HEK293 (cell line): ENCODE results near the gene C1orf216.
A peak's percentile ranks its signal among the peaks of the same experiment; 100 is the strongest.

Experiments used
- CTCF ChIA-PET: fragments of 350-600 bp; formaldehyde crosslinking; extraction: SDS; loops from one replicate; lab custom pipeline; 2021; ENCODE audit warnings: antibody characterized with exemption; lab: Yijun Ruan, JAX
- POLR2A ChIA-PET: fragments of 300-600 bp; formaldehyde crosslinking; extraction: SDS; loops from one replicate; lab custom pipeline; 2020; ENCODE audit warnings: antibody characterized with exemption, inconsistent platforms; lab: Yijun Ruan, JAX
- H3K27ac ChIP-seq: fragments of 200-500 bp; sonication (Bioruptor generic); 2 replicates; pipeline ENCODE4 v1.5.1; 2014; ENCODE audit warnings: low read depth, low read length, control low read depth, inconsistent platforms; ENCODE audit errors: extremely low read depth
- H3K36me3 ChIP-seq, 2 experiments: fragments of 200-500 bp in 1 of 2; sonication (Bioruptor generic) in 1 of 2; 1 replicate in 1 of 2; 2 replicates in 1 of 2; pipeline ENCODE4 v1.5.1; 2014 to 2017; ENCODE audit warnings: inconsistent platforms in 2 of 2, low read length in 2 of 2; ENCODE audit not compliant: control insufficient read depth in 2 of 2, insufficient read depth in 1 of 2
- H3K4me1 ChIP-seq: fragments of 200-500 bp; sonication (Bioruptor generic); 2 replicates; pipeline ENCODE4 v1.5.1; 2014; ENCODE audit warnings: mild to moderate bottlenecking, low read length, inconsistent platforms; ENCODE audit not compliant: control insufficient read depth, insufficient read depth
- H3K4me3 ChIP-seq: 2 replicates; pipeline ENCODE4 v1.5.1; 2011; ENCODE audit warnings: low read depth, mild to moderate bottlenecking, control low read depth, low read length, moderate library complexity
- H3K9me3 ChIP-seq: fragments of 200-500 bp; sonication (Bioruptor generic); 2 replicates; pipeline ENCODE4 v1.5.1; 2014; ENCODE audit warnings: low read depth, low read length, inconsistent platforms; ENCODE audit not compliant: control insufficient read depth, insufficient read depth
- EGR2 ChIP-seq: fragments of 450-650 bp; formaldehyde crosslinking; IDR thresholded peaks from 2 replicates; pipeline ENCODE4 v1.5.1; 2016; ENCODE audit warnings: low read depth, missing biosample characterization, missing genetic modification characterization
- IKZF3 ChIP-seq: fragments of 450-650 bp; IDR thresholded peaks from 2 replicates; pipeline ENCODE4 v1.5.0; 2018; ENCODE audit warnings: missing biosample characterization, mild to moderate bottlenecking, missing genetic modification characterization, moderate library complexity
- KLF9 ChIP-seq: fragments of 450-650 bp; formaldehyde crosslinking; IDR thresholded peaks from 2 replicates; pipeline ENCODE4 v1.5.1; 2016; ENCODE audit warnings: missing biosample characterization, missing genetic modification characterization, low read depth
- MZF1 ChIP-seq: fragments of 450-650 bp; formaldehyde crosslinking; IDR thresholded peaks from 2 replicates; pipeline ENCODE4 v1.5.1; 2017; ENCODE audit warnings: missing biosample characterization, missing genetic modification characterization, borderline replicate concordance
- ZBTB17 ChIP-seq: fragments of 450-650 bp; formaldehyde crosslinking; IDR thresholded peaks from 2 replicates; pipeline ENCODE4 v1.5.1; 2016; ENCODE audit warnings: missing biosample characterization, missing genetic modification characterization
- ZBTB20 ChIP-seq: fragments of 450-650 bp; formaldehyde crosslinking; IDR thresholded peaks from 2 replicates; pipeline ENCODE4 v1.5.1; 2016; ENCODE audit warnings: missing biosample characterization, missing genetic modification characterization
- ZBTB48 ChIP-seq: fragments of 450-650 bp; formaldehyde crosslinking; IDR thresholded peaks from 2 replicates; pipeline ENCODE4 v1.5.1; 2016; ENCODE audit warnings: missing biosample characterization, missing genetic modification characterization
- ZFHX2 ChIP-seq: fragments of 450-650 bp; formaldehyde crosslinking; conservative IDR thresholded peaks from 2 replicates; pipeline ENCODE4 v1.5.1; 2016; ENCODE audit warnings: missing biosample characterization, missing genetic modification characterization
- ZFP3 ChIP-seq: fragments of 450-650 bp; formaldehyde crosslinking; IDR thresholded peaks from 2 replicates; pipeline ENCODE4 v1.5.1; 2016; ENCODE audit warnings: low read depth, missing biosample characterization, missing genetic modification characterization
- ZFP69B ChIP-seq: fragments of 450-650 bp; formaldehyde crosslinking; IDR thresholded peaks from 2 replicates; pipeline ENCODE4 v1.5.1; 2016; ENCODE audit warnings: missing biosample characterization, missing genetic modification characterization
- ZIC2 ChIP-seq: fragments of 450-650 bp; formaldehyde crosslinking; IDR thresholded peaks from 2 replicates; pipeline ENCODE4 v1.5.1; 2016; ENCODE audit warnings: missing biosample characterization, missing genetic modification characterization
- ZNF558 ChIP-seq: fragments of 450-650 bp; formaldehyde crosslinking; IDR thresholded peaks from 2 replicates; pipeline ENCODE4 v1.5.1; 2016; ENCODE audit warnings: missing biosample characterization, missing genetic modification characterization
- ZNF600 ChIP-seq: fragments of 450-650 bp; formaldehyde crosslinking; IDR thresholded peaks from 2 replicates; pipeline ENCODE4 v1.5.1; 2016; ENCODE audit warnings: missing biosample characterization, missing genetic modification characterization
- TF ChIP-seq, protein P1 (sequence below): fragments of 450-650 bp; IDR thresholded peaks from 2 replicates; pipeline ENCODE4 v1.5.1; 2018; ENCODE audit warnings: missing biosample characterization, mild to moderate bottlenecking, missing genetic modification characterization
- TF ChIP-seq, protein P2 (sequence below): fragments of 450-650 bp; formaldehyde crosslinking; IDR thresholded peaks from 2 replicates; pipeline ENCODE4 v1.5.1; 2017; ENCODE audit warnings: missing biosample characterization, missing genetic modification characterization
- TF ChIP-seq, protein P3 (sequence below): fragments of 450-650 bp; formaldehyde crosslinking; IDR thresholded peaks from 2 replicates; pipeline ENCODE4 v1.5.1; 2016; ENCODE audit warnings: missing biosample characterization, missing genetic modification characterization
- TF ChIP-seq, protein P4 (sequence below): fragments of 450-650 bp; formaldehyde crosslinking; IDR thresholded peaks from 2 replicates; pipeline ENCODE4 v1.5.1; 2016; ENCODE audit warnings: missing biosample characterization, missing genetic modification characterization
- TF ChIP-seq, protein P5 (sequence below): fragments of 450-650 bp; formaldehyde crosslinking; IDR thresholded peaks from 2 replicates; pipeline ENCODE4 v1.5.1; 2016; ENCODE audit warnings: missing biosample characterization, missing genetic modification characterization
- TF ChIP-seq, protein P6 (sequence below): fragments of 450-650 bp; formaldehyde crosslinking; IDR thresholded peaks from 2 replicates; pipeline ENCODE4 v1.5.1; 2017; ENCODE audit warnings: missing biosample characterization, mild to moderate bottlenecking, missing genetic modification characterization, moderate library complexity

C1orf216 gene

DNA sequence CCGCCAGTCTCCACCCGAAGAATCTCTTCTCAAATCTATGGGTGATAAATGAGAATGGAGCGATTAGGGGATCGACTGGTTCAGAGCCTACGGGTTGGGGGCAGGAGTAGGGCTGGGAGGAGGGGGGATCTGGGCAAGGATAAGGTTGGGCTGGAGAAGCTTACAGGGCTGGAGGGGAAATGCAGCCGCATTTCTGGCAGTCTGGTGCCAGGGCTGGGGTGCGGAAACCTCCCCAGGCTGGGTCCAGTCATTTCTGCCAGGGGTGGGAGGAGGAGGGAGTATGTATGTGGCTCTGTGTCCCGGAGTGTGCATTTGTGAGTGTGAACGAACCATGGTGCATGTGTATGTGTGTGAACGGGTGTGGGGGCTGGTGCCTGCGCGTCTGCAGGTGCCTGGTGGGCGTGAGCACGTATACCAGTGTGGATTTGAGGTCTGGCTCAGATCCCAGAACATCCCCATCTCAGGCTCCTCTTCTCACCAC lies 10.2 kb downstream of the C1orf216 start:
- Histone ChIP-seq H3K4me3 (peak overlapping the region; percentile 26), H3K9me3 (no peaks in the 10 kb centered on the region), H3K4me1 (peaks cover 3% of the 10 kb centered on the region; the same call in 1 of the 2 replicates), H3K36me3 (no peaks in the 10 kb centered on the region), H3K27ac (peak overlapping the region; percentile 43; the same call in 1 of the 2 replicates)
- peak; percentile 48 for TF ChIP-seq ZBTB48 (tag by site-specific recombination)
- no peak for TF ChIP-seq ZNF558
- TF ChIP-seq, protein P1, sequence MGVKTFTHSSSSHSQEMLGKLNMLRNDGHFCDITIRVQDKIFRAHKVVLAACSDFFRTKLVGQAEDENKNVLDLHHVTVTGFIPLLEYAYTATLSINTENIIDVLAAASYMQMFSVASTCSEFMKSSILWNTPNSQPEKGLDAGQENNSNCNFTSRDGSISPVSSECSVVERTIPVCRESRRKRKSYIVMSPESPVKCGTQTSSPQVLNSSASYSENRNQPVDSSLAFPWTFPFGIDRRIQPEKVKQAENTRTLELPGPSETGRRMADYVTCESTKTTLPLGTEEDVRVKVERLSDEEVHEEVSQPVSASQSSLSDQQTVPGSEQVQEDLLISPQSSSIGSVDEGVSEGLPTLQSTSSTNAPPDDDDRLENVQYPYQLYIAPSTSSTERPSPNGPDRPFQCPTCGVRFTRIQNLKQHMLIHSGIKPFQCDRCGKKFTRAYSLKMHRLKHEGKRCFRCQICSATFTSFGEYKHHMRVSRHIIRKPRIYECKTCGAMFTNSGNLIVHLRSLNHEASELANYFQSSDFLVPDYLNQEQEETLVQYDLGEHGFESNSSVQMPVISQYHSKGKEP (tag by site-specific recombination): no peak
- TF ChIP-seq, protein P2, sequence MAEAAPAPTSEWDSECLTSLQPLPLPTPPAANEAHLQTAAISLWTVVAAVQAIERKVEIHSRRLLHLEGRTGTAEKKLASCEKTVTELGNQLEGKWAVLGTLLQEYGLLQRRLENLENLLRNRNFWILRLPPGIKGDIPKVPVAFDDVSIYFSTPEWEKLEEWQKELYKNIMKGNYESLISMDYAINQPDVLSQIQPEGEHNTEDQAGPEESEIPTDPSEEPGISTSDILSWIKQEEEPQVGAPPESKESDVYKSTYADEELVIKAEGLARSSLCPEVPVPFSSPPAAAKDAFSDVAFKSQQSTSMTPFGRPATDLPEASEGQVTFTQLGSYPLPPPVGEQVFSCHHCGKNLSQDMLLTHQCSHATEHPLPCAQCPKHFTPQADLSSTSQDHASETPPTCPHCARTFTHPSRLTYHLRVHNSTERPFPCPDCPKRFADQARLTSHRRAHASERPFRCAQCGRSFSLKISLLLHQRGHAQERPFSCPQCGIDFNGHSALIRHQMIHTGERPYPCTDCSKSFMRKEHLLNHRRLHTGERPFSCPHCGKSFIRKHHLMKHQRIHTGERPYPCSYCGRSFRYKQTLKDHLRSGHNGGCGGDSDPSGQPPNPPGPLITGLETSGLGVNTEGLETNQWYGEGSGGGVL (tag by site-specific recombination): peak; percentile 89
- TF ChIP-seq, protein P3, sequence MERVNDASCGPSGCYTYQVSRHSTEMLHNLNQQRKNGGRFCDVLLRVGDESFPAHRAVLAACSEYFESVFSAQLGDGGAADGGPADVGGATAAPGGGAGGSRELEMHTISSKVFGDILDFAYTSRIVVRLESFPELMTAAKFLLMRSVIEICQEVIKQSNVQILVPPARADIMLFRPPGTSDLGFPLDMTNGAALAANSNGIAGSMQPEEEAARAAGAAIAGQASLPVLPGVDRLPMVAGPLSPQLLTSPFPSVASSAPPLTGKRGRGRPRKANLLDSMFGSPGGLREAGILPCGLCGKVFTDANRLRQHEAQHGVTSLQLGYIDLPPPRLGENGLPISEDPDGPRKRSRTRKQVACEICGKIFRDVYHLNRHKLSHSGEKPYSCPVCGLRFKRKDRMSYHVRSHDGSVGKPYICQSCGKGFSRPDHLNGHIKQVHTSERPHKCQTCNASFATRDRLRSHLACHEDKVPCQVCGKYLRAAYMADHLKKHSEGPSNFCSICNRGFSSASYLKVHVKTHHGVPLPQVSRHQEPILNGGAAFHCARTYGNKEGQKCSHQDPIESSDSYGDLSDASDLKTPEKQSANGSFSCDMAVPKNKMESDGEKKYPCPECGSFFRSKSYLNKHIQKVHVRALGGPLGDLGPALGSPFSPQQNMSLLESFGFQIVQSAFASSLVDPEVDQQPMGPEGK (tag by site-specific recombination): peak; percentile 45
- no peak for TF ChIP-seq ZFP3 (tag by site-specific recombination)
- peak; percentile 72 for TF ChIP-seq ZBTB17 (tag by site-specific recombination)
- 0 out of 2 replicates have a peak, but pooled peaks have one; percentile 1 for TF ChIP-seq ZIC2 (tag by site-specific recombination)
- peak; percentile 73 for TF ChIP-seq ZBTB20 (tag by site-specific recombination)
- TF ChIP-seq, protein P4, sequence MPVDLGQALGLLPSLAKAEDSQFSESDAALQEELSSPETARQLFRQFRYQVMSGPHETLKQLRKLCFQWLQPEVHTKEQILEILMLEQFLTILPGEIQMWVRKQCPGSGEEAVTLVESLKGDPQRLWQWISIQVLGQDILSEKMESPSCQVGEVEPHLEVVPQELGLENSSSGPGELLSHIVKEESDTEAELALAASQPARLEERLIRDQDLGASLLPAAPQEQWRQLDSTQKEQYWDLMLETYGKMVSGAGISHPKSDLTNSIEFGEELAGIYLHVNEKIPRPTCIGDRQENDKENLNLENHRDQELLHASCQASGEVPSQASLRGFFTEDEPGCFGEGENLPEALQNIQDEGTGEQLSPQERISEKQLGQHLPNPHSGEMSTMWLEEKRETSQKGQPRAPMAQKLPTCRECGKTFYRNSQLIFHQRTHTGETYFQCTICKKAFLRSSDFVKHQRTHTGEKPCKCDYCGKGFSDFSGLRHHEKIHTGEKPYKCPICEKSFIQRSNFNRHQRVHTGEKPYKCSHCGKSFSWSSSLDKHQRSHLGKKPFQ (tag by site-specific recombination): peak; percentile 87
- TF ChIP-seq IKZF3: no peak
- TF ChIP-seq, protein P5, sequence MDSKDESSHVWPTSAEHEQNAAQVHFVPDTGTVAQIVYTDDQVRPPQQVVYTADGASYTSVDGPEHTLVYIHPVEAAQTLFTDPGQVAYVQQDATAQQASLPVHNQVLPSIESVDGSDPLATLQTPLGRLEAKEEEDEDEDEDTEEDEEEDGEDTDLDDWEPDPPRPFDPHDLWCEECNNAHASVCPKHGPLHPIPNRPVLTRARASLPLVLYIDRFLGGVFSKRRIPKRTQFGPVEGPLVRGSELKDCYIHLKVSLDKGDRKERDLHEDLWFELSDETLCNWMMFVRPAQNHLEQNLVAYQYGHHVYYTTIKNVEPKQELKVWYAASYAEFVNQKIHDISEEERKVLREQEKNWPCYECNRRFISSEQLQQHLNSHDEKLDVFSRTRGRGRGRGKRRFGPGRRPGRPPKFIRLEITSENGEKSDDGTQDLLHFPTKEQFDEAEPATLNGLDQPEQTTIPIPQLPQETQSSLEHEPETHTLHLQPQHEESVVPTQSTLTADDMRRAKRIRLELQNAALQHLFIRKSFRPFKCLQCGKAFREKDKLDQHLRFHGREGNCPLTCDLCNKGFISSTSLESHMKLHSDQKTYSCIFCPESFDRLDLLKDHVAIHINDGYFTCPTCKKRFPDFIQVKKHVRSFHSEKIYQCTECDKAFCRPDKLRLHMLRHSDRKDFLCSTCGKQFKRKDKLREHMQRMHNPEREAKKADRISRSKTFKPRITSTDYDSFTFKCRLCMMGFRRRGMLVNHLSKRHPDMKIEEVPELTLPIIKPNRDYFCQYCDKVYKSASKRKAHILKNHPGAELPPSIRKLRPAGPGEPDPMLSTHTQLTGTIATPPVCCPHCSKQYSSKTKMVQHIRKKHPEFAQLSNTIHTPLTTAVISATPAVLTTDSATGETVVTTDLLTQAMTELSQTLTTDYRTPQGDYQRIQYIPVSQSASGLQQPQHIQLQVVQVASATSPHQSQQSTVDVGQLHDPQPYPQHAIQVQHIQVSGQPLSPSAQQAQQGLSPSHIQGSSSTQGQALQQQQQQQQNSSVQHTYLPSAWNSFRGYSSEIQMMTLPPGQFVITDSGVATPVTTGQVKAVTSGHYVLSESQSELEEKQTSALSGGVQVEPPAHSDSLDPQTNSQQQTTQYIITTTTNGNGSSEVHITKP (tag by site-specific recombination): peak; percentile 58
- TF ChIP-seq ZFP69B (tag by site-specific recombination): 0 out of 2 replicates have a peak, but pooled peaks have one; percentile 27
- TF ChIP-seq ZNF600 (tag by site-specific recombination): peak; percentile 65; the same call in 1 of the 2 replicates
- 0 out of 2 replicates have a peak, but pooled peaks have one; percentile 16 for TF ChIP-seq KLF9 (tag by site-specific recombination)
- TF ChIP-seq EGR2 (tag by site-specific recombination): peak; percentile 85
- TF ChIP-seq, protein P6, sequence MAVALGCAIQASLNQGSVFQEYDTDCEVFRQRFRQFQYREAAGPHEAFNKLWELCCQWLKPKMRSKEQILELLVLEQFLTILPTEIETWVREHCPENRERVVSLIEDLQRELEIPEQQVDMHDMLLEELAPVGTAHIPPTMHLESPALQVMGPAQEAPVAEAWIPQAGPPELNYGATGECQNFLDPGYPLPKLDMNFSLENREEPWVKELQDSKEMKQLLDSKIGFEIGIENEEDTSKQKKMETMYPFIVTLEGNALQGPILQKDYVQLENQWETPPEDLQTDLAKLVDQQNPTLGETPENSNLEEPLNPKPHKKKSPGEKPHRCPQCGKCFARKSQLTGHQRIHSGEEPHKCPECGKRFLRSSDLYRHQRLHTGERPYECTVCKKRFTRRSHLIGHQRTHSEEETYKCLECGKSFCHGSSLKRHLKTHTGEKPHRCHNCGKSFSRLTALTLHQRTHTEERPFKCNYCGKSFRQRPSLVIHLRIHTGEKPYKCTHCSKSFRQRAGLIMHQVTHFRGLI (tag by site-specific recombination): peak; percentile 64; the same call in 1 of the 2 replicates
- TF ChIP-seq ZFHX2 (tag by site-specific recombination): peak; percentile 89
- TF ChIP-seq MZF1 (tag by site-specific recombination): no peak
- POLR2A ChIA-PET: no interaction called here
- CTCF ChIA-PET: interaction anchor here (0.8 kb wide), 1 partner anchor 23 kb away, joined by 4 read pairs; no protein-coding TSS in a partner anchor
